Stomach smooth muscle (tissue), 2 donors: ENCODE measurements around the gene ARHGAP26.

Source experiments
- H3K27ac ChIP-seq: one replicate; pipeline ENCODE4 v1.7.0; 2013; ENCODE audit warnings: mild to moderate bottlenecking, low read length, inconsistent platforms
- H3K27me3 ChIP-seq, 2 donors: one replicate each; pipeline ENCODE4 v1.7.0; 2013; ENCODE audit warnings: low read length in 2 of 2; ENCODE audit not compliant: insufficient read depth in 2 of 2, control insufficient read depth in 1 of 2
- H3K36me3 ChIP-seq, 2 donors: one replicate each; pipeline ENCODE4 v1.7.0; 2013; ENCODE audit warnings: low read length in 2 of 2; ENCODE audit not compliant: control insufficient read depth in 2 of 2, insufficient read depth in 2 of 2
- H3K4me1 ChIP-seq: one replicate; pipeline ENCODE4 v1.7.0; 2013; ENCODE audit warnings: low read length; ENCODE audit not compliant: control insufficient read depth, insufficient read depth
- H3K4me3 ChIP-seq, 2 donors: one replicate each; pipeline ENCODE4 v1.7.0; 2013; ENCODE audit warnings: low read length in 2 of 2
- H3K9ac ChIP-seq, 2 donors: one replicate each; pipeline ENCODE4 v1.7.0; 2013; ENCODE audit warnings: low read length in 2 of 2, mild to moderate bottlenecking in 1 of 2
- H3K9me3 ChIP-seq, 2 donors: one replicate each; pipeline ENCODE4 v1.7.0; 2013; ENCODE audit warnings: low read length in 2 of 2; ENCODE audit not compliant: control insufficient read depth in 2 of 2
- donor health status: healthy.
- donor health status: Pancreatic carcinoma.

Gene ARHGAP26

DNA sequence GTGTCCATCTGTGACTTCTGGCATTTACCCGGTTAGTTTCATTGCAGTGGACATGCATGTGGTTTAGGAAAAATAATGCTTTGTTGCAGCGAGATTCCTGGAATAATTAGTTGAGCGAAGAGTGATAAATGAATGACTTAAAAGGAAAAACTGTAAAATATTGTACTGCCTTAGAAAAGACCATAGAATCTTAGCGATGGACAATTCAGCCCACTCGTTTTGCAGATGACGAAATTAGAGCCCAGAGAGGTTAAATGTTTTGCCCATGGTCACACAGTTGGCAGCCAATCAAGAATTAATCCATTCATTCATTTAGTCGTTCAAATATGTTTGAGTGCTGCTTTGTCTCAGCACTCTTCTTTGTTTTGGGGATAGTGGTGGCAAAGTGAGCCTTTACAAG, 107.9 kb downstream of the ARHGAP26 start:
- no peak overlapping the region for H3K4me3 ChIP-seq
- no peaks in the 10 kb centered on the region for H3K36me3 ChIP-seq
- H3K9ac ChIP-seq: no peak overlapping the region
- H3K27ac ChIP-seq: no peak overlapping the region
- peaks cover 22% of the 10 kb centered on the region for H3K4me1 ChIP-seq
- H3K27me3 ChIP-seq: no peaks in the 10 kb centered on the region
- no peaks in the 10 kb centered on the region for H3K9me3 ChIP-seq

GRCh38 chr5:142878638-142879037, 108.5 kb downstream of the ARHGAP26 start:
- Histone ChIP-seq H3K27me3 (no peaks in the 10 kb centered on the region), H3K36me3 (peaks cover 0 to 2% of the 10 kb centered on the region in 2 donors), H3K4me3 (no peak overlapping the region), H3K9me3 (no peaks in the 10 kb centered on the region), H3K4me1 (peaks cover 24% of the 10 kb centered on the region), H3K27ac (no peak overlapping the region), H3K9ac (no peak overlapping the region)

DNA sequence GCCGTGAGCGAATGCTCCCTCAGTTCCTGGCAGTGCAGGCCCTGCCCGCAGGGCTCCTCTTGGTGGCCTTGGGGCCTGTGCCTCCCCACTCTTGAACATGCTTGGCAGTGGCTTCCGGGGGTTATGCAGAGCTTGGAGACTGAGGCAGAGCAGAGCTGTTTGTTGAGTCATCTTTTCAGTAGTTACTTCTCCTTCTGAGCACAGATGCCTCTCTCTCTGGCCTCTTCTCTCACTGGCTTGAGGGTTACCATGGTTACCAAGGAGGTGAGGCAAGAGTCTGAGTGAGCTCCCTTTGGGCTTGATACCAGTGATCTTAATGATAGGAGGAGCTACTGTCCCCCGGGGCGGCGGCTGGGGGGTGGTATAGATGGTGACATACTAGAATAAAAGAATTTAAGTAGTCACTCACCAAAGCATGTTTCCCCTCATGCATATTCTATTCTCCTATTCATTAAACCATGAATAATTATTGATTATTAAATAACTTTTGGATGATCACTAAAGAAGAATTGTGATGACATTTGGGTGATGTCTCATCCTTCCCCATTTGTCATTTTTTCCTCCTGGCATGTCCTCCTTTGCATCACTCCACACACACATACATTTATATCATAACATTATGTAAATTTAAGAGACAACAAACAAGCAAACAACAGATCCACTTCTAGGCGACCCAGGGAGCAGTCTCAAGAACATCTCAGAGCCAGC, 111.1 kb downstream of the ARHGAP26 start:
- Histone ChIP-seq H3K36me3 (peaks cover 0 to 2% of the 10 kb centered on the region in 2 donors), H3K27me3 (no peaks in the 10 kb centered on the region), H3K27ac (no peak overlapping the region), H3K4me1 (peaks cover 18% of the 10 kb centered on the region), H3K9me3 (no peaks in the 10 kb centered on the region), H3K4me3 (no peak overlapping the region), H3K9ac (no peak overlapping the region)

- no peak overlapping the region for H3K9ac ChIP-seq
- H3K27me3 ChIP-seq: no peaks in the 10 kb centered on the region
- H3K4me3 ChIP-seq: no peak overlapping the region
- H3K27ac ChIP-seq: no peak overlapping the region
- H3K4me1 ChIP-seq: peaks cover 18% of the 10 kb centered on the region
- peaks cover 0 to 2% of the 10 kb centered on the region in 2 donors for H3K36me3 ChIP-seq
- no peaks in the 10 kb centered on the region for H3K9me3 ChIP-seq
Observed at GRCh38 chr5:142881784-142882126, 111.6 kb downstream of the ARHGAP26 start.

- no peak overlapping the region for H3K27ac ChIP-seq
- peaks cover 0 to 2% of the 10 kb centered on the region in 2 donors for H3K36me3 ChIP-seq
- no peak overlapping the region for H3K4me3 ChIP-seq
Observed at GRCh38 chr5:142883025-142883424, 112.8 kb downstream of the ARHGAP26 start.

DNA sequence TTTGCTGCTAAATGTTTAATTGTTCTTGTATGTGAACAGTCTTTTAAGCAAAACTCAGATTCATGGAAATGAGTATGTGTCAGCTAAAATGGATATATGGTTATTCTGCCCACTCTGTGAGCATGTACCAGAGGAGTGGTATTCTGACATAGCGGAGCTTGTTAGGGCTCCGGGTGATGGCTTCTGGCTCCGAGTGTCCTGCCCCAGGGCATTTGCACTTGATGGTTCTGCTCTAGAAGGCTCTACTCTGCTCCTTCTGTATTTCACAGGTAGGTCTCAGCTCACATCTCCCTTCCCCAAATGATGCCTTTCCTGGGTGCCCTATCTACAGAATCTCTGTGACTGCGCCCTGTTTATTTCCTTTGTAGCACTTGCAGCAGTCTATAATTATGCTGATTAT, 113.3 kb downstream of the ARHGAP26 start:
- Histone ChIP-seq H3K9ac (no peak overlapping the region), H3K4me3 (no peak overlapping the region), H3K27ac (no peak overlapping the region), H3K36me3 (peaks cover 0 to 2% of the 10 kb centered on the region in 2 donors), H3K27me3 (no peaks in the 10 kb centered on the region), H3K4me1 (peaks cover 22% of the 10 kb centered on the region), H3K9me3 (no peaks in the 10 kb centered on the region)

More at GRCh38 chr5:142883025-142883424, 112.8 kb downstream of the ARHGAP26 start:
- Histone ChIP-seq H3K4me1 (peaks cover 18% of the 10 kb centered on the region), H3K27me3 (no peaks in the 10 kb centered on the region), H3K9ac (no peak overlapping the region), H3K9me3 (no peaks in the 10 kb centered on the region)

GRCh38 chr5:142884029-142884428, 113.9 kb downstream of the ARHGAP26 start:
- H3K27ac ChIP-seq: no peak overlapping the region
- no peaks in the 10 kb centered on the region for H3K27me3 ChIP-seq
- no peak overlapping the region for H3K9ac ChIP-seq
- no peak overlapping the region for H3K4me3 ChIP-seq
- peaks cover 0 to 2% of the 10 kb centered on the region in 2 donors for H3K36me3 ChIP-seq
- no peaks in the 10 kb centered on the region for H3K9me3 ChIP-seq
- peaks cover 25% of the 10 kb centered on the region for H3K4me1 ChIP-seq

GRCh38 chr5:142886211-142886610, 116.0 kb downstream of the ARHGAP26 start:
- Histone ChIP-seq H3K9me3 (no peaks in the 10 kb centered on the region), H3K4me3 (no peak overlapping the region), H3K4me1 (peaks cover 22% of the 10 kb centered on the region), H3K9ac (no peak overlapping the region), H3K27ac (no peak overlapping the region), H3K36me3 (peaks cover 0 to 2% of the 10 kb centered on the region in 2 donors), H3K27me3 (no peaks in the 10 kb centered on the region)

- Histone ChIP-seq H3K9me3 (no peaks in the 10 kb centered on the region), H3K4me1 (peaks cover 18% of the 10 kb centered on the region), H3K9ac (no peak overlapping the region), H3K4me3 (no peak overlapping the region), H3K27ac (no peak overlapping the region), H3K36me3 (peaks cover 0 to 2% of the 10 kb centered on the region in 2 donors), H3K27me3 (no peaks in the 10 kb centered on the region)
Observed at GRCh38 chr5:142886956-142887355, 116.8 kb downstream of the ARHGAP26 start.

- Histone ChIP-seq H3K9ac (no peak overlapping the region), H3K27me3 (no peaks in the 10 kb centered on the region), H3K36me3 (peaks cover 0 to under 1% of the 10 kb centered on the region in 2 donors), H3K9me3 (no peaks in the 10 kb centered on the region), H3K4me1 (peaks cover 7% of the 10 kb centered on the region), H3K27ac (no peak overlapping the region), H3K4me3 (no peak overlapping the region)
Observed at GRCh38 chr5:142888469-142889085, 118.4 kb downstream of the ARHGAP26 start.

DNA sequence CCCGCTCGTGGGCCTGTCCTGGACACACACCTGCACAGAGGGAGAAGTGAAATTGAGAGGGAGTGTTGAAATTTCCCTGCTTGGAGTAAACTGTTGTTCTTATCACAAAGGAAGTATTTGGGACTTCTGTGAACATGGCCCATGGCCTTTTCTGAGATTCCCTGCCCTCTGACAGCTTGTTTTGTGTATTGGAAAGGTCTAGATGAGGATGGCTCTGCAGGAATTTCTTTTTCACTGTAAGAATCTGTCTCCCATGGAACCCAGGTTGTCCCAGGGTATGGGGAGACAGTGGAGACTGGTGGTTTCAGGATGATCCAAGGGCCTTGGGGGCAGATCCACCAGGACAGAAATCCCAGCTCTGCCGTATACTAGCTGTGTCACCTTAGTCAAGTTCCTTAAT, 121.8 kb downstream of the ARHGAP26 start:
- Histone ChIP-seq H3K4me3 (no peak overlapping the region), H3K9ac (no peak overlapping the region), H3K36me3 (no peaks in the 10 kb centered on the region), H3K9me3 (no peaks in the 10 kb centered on the region), H3K27ac (no peak overlapping the region), H3K4me1 (peaks cover 7% of the 10 kb centered on the region), H3K27me3 (no peaks in the 10 kb centered on the region)
